ENCODE measurements around the gene ANKRD1.

The ANKRD1 gene

GRCh38 chr10:90920986-90921666 is at the start of gene ANKRD1:
Gene ANKRD1 (minus strand): TSS chr10:90921087. CDS start chr10:90921027, 60 bp downstream.
- TF ChIP-seq, protein P1, sequence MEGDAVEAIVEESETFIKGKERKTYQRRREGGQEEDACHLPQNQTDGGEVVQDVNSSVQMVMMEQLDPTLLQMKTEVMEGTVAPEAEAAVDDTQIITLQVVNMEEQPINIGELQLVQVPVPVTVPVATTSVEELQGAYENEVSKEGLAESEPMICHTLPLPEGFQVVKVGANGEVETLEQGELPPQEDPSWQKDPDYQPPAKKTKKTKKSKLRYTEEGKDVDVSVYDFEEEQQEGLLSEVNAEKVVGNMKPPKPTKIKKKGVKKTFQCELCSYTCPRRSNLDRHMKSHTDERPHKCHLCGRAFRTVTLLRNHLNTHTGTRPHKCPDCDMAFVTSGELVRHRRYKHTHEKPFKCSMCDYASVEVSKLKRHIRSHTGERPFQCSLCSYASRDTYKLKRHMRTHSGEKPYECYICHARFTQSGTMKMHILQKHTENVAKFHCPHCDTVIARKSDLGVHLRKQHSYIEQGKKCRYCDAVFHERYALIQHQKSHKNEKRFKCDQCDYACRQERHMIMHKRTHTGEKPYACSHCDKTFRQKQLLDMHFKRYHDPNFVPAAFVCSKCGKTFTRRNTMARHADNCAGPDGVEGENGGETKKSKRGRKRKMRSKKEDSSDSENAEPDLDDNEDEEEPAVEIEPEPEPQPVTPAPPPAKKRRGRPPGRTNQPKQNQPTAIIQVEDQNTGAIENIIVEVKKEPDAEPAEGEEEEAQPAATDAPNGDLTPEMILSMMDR (IDR thresholded peaks at IDR 0.05) = no peak

GRCh38 chr10:90969947-90970673 is 49.2 kb upstream of the ANKRD1 start:
- TF ChIP-seq, protein P1 (IDR thresholded peaks at IDR 0.05) = no peak

DNA sequence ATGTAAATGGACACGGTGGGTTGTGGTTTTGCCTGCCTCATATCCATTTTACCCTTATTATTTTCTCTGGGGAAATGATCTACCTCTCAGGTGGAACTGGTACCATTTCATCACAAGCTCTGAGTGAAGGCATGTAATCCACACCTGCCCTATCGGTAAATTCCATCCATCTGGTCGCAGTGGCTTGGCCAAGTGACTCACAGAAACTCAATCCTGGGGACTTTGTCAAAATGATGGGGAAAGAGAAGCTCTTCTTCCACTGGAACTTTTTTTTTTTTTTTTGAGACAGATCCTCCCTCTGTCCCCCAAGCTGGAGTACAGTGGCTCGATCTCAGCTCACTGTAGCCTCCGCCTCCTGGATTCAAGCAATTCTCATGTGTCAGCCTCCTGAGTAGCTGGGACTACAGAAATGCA is 48.2 kb upstream of the ANKRD1 start:
- TF ChIP-seq, protein P1 (IDR thresholded peaks at IDR 0.05) = no peak

DNA sequence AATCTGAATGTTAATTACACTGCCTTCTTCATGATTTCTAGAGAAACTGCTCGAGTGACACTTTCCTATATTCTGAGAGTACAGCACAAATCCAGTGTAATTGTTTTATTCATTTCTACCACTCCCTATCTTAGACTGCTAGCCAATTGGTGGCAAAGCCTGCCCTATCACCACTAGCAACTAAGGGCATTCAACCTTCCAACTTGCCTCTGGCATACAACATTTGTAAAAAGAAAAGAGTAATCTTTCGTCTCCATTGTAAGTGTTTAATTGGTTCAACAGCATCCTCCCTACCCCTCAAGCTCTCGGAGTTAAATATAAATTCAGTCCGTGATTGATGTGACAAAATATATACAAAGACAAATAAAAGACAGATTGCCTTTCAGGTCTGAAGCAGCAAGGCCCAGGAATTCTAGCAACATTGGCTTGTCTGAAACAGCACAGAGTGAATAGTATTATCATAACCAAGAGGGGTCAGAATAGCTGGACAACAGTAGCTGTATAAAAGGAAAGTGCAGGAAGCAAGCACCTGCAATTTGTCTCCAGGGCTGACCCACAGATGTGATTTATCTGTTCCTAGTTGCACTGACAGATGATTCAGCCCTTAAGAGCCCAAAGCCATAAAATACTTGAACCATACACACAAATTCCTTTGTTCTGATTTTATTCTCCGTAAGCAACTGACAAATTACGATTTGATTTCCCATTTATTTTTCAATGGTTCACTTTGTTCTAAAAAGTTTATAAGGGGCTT is 47.6 kb upstream of the ANKRD1 start:
- TF ChIP-seq, protein P1 (IDR thresholded peaks at IDR 0.05) = no peak

DNA sequence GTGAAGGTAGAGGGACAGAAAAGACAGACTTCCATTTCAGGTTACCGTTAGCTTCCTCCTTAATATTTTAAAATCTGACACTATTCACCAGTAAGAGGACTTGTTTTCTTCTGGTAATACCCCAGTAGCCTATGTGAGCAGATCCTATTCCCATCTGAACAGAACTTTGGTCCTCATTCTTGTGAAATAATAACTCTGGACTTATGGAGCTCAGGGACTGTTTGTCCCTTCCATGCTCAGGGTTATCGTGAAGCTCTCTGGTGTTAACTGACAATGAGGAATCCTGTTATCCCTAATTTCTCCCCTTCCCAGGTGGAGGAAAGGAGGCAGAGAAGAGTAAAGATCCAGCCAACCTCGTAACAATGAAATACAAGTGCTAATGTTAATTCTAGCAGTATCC is 47.0 kb upstream of the ANKRD1 start:
- TF ChIP-seq, protein P1 (IDR thresholded peaks at IDR 0.05) = no peak

DNA sequence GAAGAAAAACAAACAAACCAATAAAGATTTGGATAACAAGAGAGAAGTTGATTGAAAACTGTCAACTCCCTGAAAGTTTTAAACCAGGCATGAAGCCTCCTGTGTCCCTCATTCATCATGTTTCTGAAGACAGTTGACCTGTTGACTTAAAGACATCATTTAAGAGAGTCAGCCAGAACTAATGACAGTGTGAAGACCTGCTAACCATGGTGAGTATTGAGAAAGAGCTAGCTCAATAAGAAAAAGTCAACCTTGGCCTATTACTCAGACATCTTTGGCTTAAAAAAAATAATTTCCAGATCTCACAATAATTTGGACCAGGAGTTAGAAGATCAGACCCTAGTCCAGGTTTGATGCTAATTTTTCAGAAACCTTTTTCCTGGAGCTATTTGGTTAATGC is 45.3 kb upstream of the ANKRD1 start:
- TF ChIP-seq, protein P1 (IDR thresholded peaks at IDR 0.05) = no peak

DNA sequence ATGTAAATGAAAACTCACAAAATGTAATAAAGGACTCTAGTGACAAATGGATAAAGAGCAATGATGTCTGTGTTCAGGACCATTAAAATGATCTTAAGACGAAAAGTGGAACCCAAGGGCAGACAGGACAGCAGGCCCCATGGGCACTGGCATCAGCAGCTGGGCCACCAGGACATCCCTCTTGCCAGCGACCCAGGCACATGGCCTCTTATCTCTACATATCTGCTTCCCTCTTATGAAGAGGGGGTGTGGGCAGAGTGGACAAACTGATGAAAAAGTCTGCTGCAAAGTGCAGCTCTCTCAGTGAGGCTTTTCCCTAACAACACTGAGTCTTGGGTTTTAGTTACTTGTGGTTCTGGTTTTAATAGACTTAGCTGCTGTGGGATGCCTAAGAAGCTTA is 44.8 kb upstream of the ANKRD1 start:
- TF ChIP-seq, protein P1 (IDR thresholded peaks at IDR 0.05) = no peak
